Stimulated activated CD4-positive, alpha-beta T cell treated with anti-CD3 and anti-CD28 coated beads, Interleukin-2, amount 100 ng/mL, for 48 hours (primary cell): ENCODE measurements around the gene XIRP1.

ENCODE experiments used
- DNase-seq, 2 donors: peaks; one replicate each; pipeline ENCODE4 v3.0.0-alpha.2; 2020

XIRP1 gene

DNA sequence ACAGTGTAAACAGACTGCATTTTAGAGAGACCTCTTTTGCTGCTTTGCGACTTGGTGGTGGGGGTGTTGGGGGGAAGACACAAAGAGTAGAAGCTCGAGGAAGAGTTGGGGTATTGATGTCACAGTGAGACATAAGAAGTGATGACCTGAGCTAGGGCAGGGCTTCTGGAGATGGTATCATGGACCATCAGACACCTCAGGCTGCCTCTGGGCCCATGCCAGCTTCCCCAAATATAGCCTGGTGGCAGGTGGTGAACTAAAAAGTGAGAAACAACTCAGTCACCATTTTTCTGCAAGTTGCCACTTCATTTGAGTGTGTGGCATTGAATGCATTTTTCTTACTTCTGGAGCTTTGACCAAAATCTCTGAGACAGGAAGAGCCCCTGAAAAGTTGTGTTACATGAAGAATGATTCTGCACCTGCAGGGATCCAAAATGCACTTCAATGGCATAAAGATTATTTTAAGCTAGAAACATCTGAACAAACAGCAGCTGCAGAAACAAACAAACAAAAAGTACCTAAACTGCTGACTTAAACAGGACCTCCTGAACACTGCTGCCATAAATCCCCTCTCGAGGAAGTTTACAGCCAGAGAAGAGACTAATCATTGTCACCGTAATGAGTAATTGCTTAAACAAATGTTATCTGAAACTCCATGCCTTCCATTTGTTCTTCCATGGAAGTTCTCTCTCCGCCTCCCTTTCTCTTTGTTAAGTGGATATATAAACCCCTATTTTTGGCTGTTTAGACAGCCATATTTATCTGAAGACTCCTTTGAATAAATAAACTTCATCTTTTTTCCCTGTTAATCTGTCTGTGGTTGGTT is 15.2 kb upstream of the XIRP1 start:
- no peak for DNase-seq

GRCh38 chr3:39205919-39206516 is 13.6 kb upstream of the XIRP1 start:
- DNase-seq: no peak

DNA sequence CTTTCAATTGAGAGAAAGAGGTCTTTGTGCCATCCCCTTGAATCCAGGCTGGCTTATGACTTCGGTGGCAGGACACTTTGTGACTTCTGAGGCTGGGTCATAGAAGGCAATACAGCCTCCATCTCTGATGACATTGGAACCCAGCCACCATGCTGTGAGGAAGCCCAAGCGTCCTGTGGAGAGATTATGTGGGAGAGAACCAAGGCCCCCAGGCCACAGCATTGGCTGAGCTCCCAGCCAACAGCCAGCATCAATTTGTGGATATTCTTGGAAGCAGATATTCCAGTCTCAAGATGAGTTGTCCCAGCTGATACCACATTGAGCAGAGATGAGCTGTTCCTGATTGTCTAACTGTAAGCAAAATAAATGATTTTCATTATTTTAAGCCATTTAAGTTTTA is 12.7 kb upstream of the XIRP1 start:
- no peak for DNase-seq

GRCh38 chr3:39203860-39204259 is 11.5 kb upstream of the XIRP1 start:
- no peak for DNase-seq

DNA sequence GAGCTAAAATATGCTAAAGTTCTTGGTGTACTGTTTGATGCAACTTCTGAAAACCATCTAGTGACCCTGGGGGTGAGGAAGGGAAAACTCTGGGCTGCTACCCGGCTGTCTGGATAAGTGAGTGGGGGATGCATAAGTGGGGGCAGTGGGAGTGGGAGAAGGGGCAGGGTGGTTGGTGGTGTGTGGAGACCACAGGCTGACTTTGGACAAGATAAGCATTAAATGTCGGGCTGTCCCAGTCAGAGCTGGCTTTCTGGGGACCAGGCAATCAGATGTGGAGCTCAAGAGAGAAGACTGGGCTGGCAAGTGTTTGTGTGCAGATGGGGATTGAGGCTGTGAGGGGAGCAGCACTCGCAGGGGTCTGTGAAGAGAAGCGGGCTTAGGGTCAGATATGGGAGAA is 11.0 kb upstream of the XIRP1 start:
- DNase-seq: no peak

- no peak for DNase-seq
Observed at GRCh38 chr3:39202094-39202493, 9.7 kb upstream of the XIRP1 start.

DNA sequence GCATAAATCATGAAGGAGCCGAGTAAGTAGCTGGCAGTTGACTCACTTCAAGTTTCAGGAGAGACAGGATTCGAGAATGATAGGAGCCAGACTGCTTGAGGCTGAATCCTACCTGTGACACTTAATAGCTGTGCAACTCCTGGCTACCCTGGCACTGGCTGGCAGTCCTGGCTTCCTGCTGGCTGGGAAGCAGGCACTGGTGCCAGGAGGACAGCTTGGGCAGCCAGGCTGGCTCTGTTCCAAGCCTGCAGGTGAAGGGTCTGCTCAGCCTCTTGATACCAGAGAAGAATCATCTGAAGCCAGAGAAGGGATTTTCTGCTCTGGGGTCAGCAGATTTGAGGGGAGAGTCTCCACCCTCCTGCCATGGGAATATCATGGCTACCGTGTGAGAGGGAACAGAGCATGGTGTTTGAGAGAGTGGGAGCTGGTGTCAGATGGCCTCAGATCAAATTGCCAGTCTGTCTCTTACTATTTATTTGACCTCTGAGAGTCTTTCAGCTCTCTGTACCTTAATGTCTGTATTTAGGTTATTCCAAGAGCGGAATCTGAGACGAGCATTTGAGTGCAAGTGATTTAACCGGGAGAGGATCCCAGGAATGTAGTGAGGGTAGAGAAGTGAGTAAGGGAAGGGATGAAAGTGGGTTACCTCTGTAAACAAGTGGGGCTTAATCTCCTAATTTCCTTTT is 4.4 kb upstream of the XIRP1 start:
- DNase-seq: no peak

DNA sequence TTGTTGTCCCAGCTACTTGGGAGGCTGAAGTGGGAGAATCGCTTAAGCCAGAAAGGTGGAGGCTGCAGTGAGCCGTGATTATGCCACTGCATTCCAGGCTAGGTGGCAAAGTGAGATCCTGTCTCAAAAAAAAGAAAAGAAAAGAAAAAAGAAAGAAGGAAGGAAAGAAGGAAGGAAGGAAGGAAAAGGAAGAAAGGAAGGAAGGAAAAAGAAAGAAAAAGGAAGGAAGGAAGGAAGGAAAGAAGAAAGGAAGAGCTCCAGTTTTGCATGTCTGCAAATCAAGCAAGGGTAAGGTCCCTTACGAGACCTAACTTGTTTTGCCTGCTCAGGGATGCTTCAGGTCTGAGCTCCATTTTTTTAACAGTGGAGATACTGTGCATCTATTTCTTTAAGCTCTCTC is 3.6 kb upstream of the XIRP1 start:
- no peak for DNase-seq

GRCh38 chr3:39193391-39193790 is 996 bp upstream of the XIRP1 start:
- no peak for DNase-seq

DNA sequence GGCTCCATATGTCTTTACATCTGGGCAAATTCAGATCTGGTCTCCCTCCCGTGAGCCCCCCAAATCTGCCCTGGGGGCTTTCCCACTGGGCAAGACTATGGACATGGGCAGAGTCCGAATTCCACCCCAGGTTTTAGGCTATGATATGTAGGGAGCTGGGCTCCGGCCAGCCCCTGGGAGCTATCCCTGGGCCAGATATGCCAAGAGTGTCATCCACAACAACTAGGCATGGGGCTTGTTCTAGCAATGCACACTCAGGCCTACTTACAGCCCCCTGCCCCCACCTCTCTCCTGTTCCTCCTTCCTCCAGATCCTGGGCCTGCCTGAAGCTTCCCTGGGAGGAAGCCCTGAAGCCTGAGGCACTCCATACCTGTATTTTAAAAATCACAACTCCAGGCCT is 622 bp downstream of the XIRP1 start:
- no peak for DNase-seq

GRCh38 chr3:39191111-39191510 is 1.3 kb downstream of the XIRP1 start:
- no peak for DNase-seq

DNA sequence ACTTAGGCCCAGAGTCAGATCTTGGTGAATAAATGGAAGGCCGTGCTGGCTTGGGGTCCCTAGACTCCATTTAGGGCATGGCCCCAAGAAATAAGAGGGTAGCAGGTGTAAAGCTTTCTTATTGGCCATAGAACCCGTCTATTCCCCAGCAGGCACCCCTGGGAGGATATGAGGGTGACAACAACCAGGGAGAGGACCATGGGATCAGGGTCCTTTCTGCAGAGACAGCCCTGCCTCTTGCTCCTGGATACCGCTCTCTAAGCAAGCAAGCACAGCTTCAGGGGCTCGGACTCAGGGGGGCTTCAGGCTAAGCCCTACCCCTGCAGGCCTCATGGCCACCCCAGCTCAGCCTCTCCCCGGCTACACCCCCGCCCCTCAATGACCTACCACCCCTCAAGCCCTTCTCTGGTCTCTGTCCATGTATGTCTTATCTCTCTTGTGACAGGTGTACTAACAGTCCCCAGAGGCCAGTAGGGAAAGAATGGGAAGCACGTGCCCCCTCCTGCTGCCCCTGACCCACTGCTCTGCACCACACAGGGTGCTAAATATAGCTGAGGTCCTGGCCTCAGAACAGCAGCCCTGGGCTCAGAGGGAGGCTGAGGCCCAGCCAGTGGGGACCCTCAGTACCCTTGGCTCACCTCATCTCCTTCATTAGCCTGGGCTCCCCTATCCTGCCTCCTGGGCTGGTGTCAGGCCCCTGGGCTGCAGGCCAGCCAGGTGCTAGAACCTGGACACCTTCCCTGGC is 1.9 kb downstream of the XIRP1 start:
- no peak for DNase-seq

GRCh38 chr3:39189959-39190269 is 2.5 kb downstream of the XIRP1 start:
- peak; percentile 54 to 57 for DNase-seq

DNA sequence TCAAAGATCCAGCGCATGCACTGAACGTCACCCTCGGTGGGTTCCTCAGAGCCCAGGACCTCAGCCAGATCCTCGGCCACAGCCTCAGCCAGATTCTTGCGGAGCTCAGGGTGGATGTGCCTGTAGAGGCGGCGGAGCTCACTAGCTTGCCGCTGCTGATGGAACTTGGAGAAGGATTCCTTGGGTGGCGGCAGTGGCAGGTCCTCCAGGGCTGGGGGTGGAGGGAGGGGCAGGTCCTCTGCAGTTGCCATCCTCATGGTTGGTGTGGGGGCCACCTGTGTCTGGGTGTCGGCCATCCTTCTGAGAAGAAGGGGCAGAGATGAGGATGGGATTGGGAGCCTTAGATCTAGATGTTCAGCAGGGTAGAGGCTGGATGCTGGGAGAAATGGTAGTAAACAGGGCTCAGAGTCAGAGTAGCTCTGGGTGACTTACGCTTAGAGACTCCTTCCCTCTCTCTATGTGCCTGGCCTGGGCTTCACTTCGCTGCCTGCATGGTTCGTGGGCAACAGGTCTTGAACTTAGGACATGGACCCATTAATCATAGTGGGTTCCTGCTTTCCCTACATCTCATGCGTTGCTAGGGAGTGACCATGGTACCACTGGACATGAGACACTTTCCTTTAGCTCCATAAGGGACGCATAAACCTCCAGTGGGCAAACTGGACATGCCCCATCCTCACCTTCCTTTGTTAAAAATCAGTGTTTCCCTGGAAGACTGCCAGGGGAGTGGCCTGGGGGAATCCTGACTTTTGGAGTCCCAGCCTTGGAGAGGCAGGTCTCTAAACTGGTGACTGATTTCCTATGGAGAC is 3.0 kb downstream of the XIRP1 start:
- DNase-seq: no peak

DNA sequence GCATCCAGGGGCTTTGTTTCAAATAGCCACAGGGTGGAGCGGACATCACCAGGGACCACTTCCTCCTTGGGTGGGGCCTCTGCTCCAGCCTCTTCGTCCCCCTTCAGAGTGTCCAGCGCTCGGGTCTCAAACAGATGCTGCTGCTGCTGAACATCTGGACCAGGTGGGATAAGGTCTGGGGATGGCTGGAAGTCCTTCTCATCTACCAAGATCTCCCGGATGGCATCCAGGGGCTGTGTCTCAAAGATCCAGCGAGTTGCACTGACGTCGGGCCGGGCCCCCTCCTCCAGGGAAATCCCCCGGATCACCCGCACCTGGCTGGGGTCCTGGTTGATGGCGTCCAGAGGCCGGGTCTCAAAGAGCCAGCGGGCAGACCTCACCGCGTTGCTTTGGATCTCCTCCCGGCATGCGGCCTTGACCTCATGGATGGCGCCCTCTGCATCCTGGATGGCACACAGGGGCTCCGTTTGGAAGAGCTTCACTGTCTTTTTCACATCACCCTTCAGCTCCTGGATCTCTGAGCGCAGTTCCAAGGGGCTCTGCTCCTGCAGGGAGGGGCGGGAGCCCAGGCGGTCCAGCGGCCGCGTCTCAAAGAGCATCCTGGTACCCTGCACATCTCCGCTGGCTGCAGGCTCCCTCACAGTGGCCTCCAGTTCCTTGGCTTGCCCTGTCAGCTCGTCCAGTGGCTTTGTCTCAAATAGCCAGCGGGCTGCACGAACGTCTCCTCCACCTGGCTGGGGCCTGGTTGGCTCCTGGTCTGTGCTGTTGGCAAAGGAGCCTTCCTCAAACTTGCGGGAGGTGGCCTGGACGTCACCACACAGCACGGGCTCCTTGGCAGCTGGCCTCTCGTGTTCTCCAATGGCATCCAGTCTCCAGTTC is 3.9 kb downstream of the XIRP1 start:
- no peak for DNase-seq

GRCh38 chr3:39187372-39188155 is 4.8 kb downstream of the XIRP1 start:
- no peak for DNase-seq

GRCh38 chr3:39186692-39187151 is 5.7 kb downstream of the XIRP1 start:
- DNase-seq: no peak

DNA sequence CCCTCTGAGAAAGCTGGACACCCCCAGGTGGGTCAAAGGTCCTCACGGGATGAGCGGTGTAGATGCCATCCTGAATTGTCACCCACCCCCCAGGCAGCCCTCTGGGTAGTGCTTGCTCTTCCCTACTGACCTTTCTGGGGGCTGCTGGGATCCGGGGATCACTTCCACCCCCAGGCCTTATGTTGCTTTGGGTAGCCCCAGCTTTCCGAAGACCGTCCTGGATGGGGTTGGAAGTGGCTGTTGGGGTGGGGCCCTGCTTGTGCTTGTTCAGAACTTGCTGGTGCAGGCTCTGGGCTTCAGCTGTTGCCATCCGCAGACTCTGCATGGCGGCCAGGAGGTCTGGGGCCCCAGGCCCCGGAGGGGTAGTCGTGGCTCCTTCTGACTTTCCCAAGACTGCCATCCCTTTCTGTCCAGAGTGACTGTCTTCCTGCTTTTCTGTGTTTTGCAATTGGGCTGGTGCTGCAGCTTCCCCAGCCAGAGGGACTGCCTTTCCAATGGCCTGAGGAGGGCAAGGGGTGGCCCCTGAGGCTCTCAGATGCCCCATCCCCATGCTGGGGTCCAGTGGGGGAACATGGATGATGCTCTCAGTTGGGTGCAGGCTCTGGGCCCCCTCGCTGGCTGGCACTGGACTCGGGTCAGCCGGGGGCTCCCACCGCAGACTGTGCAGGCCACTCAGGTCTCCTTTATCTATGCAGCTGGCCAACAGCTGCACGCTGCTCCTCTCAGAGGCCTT is 6.3 kb downstream of the XIRP1 start:
- no peak for DNase-seq

DNA sequence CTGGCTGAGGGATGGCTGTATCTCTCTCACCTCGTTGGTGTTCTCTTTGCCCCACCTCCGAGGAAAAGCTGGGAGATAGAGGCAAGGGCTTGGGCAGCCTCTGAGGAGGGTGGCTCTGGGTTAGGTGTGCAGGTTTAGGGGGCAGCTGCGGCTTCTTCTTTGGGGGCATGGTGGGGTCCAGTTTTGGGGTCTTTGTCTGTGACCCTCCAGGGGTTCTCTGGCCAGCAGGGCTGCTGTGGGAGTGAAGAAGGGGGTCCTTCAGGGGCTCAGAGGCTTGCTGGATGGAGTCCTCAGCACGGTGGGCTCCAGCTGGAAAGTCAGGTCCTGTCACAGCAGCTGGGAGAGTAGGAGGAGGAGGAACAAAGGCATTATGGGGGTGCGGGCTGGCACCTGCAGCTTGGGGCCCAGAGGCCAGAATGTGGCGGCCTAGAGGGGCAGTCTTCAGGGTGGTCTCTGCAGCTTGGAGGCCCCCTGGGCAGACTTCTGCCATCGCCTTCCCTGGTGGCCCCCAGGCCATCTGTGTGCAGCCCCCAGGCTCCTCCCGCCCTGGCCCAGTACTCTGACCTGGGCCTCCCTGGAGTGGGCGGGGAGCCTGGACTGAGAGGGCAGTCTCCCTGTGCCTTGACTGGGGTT is 7.0 kb downstream of the XIRP1 start:
- DNase-seq: no peak

GRCh38 chr3:39184968-39185285 is 7.5 kb downstream of the XIRP1 start:
- no peak for DNase-seq
